Fibroblast of pulmonary artery (primary cell): Measurements from ENCODE around the gene CADM1.

ENCODE experiments used
- DNase-seq: peaks from one replicate; pipeline ENCODE4 v3.0.0-alpha.2; 2010; ENCODE audit warnings: low read depth
- H3K4me3 ChIP-seq: replicated peaks from 2 replicates; pipeline ENCODE4 v1.5.1; 2011; ENCODE audit warnings: low read depth, mild to moderate bottlenecking, control low read depth, low read length, moderate library complexity
- TF ChIP-seq, protein P1 (sequence below): IDR thresholded peaks from 2 replicates; pipeline ENCODE4 v1.5.1; 2011; ENCODE audit warnings: mild to moderate bottlenecking, control low read depth, low read length, inconsistent platforms; ENCODE audit errors: missing control alignments

Gene CADM1

GRCh38 chr11:115132436-115133228 is 371.6 kb downstream of the CADM1 start:
- no peak for DNase-seq

DNA sequence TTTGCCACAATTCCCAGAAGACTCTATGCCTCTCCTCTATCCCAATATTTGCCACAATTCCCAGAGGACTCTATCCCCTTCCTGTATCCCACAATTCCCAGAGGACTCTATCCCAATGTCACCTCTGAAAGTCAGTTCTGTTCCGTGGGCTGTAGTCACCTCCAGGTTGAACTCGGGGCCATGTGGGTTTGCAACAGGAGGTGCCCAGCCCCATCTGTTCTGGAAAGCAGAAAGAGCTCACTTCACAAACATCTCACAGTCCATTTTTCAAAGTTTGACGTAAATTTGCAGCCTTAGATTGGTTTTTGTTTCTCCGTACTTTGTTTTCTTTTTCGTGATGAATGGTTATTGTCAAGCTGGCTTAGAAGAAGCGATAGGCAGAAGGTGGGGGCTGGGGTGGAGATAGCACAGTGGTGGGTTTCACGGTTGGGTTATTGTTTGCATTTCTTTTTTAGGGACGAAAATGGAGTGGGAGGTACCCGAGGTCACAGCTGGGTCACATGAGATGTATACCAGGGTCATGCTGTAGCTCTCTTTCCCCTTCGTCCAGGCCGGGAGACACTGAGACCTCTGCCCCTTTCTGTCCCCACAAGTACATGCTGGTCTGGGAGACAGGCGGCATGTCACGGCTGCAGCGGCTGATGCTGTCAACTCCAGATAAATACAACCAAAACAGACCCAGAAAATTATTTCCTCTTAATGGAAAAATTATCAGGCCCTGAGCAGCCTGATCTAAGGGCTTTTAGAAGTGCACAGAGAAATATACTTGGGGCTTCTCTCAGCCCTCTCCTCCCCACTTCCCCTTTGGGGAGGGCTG is 374.5 kb downstream of the CADM1 start:
- no peak for DNase-seq
- TF ChIP-seq, protein P1, sequence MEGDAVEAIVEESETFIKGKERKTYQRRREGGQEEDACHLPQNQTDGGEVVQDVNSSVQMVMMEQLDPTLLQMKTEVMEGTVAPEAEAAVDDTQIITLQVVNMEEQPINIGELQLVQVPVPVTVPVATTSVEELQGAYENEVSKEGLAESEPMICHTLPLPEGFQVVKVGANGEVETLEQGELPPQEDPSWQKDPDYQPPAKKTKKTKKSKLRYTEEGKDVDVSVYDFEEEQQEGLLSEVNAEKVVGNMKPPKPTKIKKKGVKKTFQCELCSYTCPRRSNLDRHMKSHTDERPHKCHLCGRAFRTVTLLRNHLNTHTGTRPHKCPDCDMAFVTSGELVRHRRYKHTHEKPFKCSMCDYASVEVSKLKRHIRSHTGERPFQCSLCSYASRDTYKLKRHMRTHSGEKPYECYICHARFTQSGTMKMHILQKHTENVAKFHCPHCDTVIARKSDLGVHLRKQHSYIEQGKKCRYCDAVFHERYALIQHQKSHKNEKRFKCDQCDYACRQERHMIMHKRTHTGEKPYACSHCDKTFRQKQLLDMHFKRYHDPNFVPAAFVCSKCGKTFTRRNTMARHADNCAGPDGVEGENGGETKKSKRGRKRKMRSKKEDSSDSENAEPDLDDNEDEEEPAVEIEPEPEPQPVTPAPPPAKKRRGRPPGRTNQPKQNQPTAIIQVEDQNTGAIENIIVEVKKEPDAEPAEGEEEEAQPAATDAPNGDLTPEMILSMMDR: no peak
- no peak overlapping the region for H3K4me3 ChIP-seq

More at GRCh38 chr11:115132436-115133228, 371.6 kb downstream of the CADM1 start:
- H3K4me3 ChIP-seq: no peak overlapping the region
- TF ChIP-seq, protein P1: no peak

GRCh38 chr11:115128226-115128625 is 376.0 kb downstream of the CADM1 start:
- H3K4me3 ChIP-seq: no peak overlapping the region
- TF ChIP-seq, protein P1: no peak
- no peak for DNase-seq

DNA sequence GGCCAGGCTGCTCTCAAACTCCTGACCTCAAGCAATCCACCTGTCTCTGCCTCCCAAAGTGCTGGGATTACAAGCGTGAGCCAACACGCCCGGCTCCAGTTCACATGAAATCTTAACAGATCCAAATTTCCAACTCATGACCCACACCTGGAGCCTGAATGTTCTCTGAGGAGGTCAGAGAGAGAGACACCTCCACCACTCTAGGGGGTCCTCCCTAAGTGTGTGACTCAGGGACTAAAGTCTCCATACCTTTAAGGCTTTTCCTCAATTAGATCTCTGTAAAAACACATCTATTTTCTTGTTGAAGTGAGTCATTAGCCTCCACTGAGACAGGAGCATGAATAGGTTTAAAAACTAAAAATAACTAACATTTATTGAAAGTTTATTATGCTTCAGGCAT is 376.4 kb downstream of the CADM1 start:
- DNase-seq: no peak
- TF ChIP-seq, protein P1: no peak
- no peak overlapping the region for H3K4me3 ChIP-seq

DNA sequence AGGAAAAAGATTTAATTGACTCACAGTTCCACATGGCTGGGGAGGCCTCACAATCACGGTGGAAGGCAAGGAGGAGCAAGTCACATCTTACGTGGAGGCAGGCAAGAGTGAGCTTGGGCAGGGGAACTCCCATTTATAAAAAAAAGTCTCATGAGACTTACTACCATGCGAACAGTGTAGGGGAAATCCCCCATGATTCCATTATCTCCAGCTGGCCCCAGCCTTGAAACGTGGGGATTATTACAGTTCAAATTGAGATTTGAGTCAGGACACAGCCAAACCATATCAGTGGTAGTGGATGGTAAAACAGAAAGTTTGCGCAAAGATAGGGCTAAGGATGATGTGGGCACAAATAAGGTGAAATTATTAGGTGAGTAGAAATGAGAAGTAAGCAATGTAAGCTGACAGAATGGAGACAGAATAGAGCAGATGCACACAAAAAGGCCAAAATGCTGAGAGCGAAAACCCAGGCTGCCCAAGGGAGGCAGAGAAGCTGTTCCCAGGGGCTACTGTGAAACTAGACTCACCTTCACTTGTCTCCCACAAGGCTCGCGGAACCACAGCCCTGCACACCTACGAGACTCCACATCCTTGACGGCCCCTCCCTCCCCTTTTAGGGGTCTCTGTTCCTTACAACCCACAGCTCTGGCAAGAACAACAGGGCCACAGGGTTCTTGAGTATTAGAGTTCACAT is 377.6 kb downstream of the CADM1 start:
- TF ChIP-seq, protein P1: no peak
- no peak for DNase-seq
- H3K4me3 ChIP-seq: no peak overlapping the region

DNA sequence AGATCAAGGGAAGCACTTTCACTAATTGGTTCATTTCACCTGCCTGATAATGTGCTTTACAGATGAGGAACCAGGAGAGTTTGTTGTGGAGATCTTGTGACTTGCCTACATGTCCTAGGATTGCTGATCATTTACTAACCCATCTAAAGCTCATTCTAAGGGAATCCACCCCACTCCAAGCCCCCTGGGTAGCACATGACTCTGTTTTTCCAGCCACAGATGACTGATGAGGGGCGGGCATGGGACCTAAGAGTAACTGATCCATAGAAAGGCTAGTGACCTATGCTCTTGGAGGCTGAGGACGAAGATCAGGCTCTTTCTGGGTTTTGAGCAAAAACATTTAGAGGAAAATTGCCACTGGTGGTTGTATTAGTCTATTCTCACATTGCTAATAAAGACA is 378.1 kb downstream of the CADM1 start:
- DNase-seq: no peak
- TF ChIP-seq, protein P1: no peak
- H3K4me3 ChIP-seq: no peak overlapping the region
